IPS-18a (cell line): ENCODE measurements around the gene RPS15.
"Not testable (repeated sequence)": the region's sequence is repeated elsewhere in the genome, so short reads cannot be mapped to it uniquely, and the experiment has no call there.

Experiments
- H3K27ac ChIP-seq: one replicate; pipeline ENCODE4 v1.5.1; 2013; ENCODE audit warnings: low read length
- H3K27me3 ChIP-seq: one replicate; pipeline ENCODE4 v1.6.1; 2013; ENCODE audit warnings: mild to moderate bottlenecking, low read length; ENCODE audit not compliant: control insufficient read depth, insufficient read depth
- H3K36me3 ChIP-seq: one replicate; pipeline ENCODE4 v1.6.1; 2013; ENCODE audit warnings: low read depth, low read length; ENCODE audit not compliant: control insufficient read depth
- H3K4me1 ChIP-seq: one replicate; pipeline ENCODE4 v1.6.1; 2013; ENCODE audit warnings: low read depth, low read length; ENCODE audit not compliant: control insufficient read depth
- H3K4me3 ChIP-seq: one replicate; pipeline ENCODE4 v1.5.1; 2013; ENCODE audit warnings: low read length
- H3K9ac ChIP-seq: one replicate; pipeline ENCODE4 v1.6.1; 2013; ENCODE audit warnings: mild to moderate bottlenecking, low read length, moderate library complexity
- H3K9me3 ChIP-seq: one replicate; pipeline ENCODE4 v1.6.1; 2013; ENCODE audit warnings: low read depth, low read length; ENCODE audit not compliant: control insufficient read depth

Gene RPS15

DNA sequence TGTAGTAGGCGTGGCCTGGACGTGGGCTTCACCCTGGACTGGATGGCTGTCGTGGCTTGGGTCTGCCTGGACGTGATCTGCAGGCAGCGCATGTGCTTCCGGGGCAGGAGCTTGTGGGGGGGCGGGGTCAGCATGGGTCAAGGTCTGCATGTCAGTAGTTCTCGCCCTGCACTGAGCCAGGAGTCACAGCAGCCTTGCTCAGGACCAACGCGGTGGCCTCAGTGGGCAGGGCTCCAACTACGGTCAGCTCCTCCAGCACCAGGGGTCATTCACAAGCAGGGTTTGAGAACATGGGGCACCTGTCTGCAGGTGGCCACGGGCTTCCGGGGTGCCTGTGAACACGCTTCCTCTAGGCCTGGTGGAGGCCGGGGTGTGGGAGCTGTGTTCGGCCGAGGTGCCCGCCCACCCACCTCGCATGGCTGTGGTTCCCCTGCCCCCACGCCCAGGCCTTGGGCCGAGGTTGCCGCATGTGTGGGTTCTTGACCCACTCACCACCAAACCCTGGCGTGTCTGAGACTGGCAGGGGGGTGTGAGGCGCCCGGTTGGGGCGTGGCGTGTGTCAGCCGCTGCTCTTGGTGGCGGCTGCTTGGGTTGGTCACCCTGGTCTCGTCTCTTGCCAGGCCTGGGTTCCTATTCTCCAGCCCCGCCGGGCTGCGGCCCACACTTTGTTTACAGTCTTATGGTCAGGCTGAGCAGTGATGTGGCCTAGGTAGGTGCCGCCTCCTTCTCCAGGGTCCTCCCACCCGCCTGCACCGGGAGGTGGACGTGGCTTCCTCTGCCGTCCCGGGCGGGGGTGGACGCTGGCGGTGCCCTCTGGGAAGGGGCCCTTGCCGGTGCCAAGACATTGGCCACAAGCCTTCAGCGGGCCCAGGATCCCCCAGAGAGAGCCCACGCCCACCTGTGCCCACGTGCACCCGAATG lies 4.8 kb upstream of the RPS15 start:
- Histone ChIP-seq H3K27ac (no peak overlapping the region), H3K9ac (no peak overlapping the region), H3K4me1 (no peaks in the 10 kb centered on the region), H3K27me3 (no peaks in the 10 kb centered on the region), H3K9me3 (no peaks in the 10 kb centered on the region), H3K36me3 (peaks cover 37% of the 10 kb centered on the region), H3K4me3 (no peak overlapping the region)

DNA sequence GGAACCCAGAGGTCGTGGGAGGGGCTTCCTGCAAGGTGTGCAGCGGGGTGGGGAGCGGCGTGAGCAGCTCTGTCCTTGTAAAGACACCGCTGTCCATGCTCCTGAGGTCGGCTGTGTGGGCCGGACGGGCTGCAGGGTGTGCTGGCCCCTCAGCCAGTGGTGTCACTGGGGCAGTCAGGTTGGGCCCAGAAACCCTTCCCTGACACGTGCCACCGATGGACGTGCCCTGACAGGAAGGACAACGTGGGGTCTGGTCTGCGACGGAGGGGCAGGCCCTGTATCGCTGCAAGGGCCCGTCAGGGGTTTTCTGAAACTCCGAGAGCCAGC lies 4.2 kb upstream of the RPS15 start:
- Histone ChIP-seq H3K36me3 (peaks cover 33% of the 10 kb centered on the region), H3K4me3 (no peak overlapping the region), H3K9ac (no peak overlapping the region), H3K4me1 (no peaks in the 10 kb centered on the region), H3K27ac (no peak overlapping the region), H3K9me3 (no peaks in the 10 kb centered on the region), H3K27me3 (no peaks in the 10 kb centered on the region)

DNA sequence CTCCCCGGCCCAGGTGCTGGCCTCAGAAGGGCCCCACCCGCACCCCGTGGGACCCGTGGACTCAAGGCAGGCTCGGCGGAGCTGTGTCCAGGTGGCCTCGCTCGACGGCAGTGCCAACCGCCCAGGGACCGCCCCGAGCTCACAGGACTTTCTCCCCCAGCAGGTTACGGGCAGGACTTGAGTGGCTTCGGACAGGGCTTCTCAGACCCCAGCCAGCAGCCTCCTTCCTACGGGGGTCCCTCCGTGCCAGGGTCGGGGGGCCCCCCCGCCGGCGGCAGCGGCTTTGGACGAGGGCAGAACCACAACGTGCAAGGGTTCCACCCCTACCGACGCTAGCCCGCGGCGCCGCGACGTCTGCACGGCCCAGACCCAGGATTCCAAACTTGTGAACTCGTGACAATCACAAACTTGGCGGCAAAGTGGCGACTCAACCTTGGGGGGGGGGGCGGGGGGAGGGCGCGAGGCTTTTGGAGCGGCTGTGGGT lies 3.6 kb upstream of the RPS15 start:
- H3K4me3 ChIP-seq: no peak overlapping the region
- no peaks in the 10 kb centered on the region for H3K27me3 ChIP-seq
- no peaks in the 10 kb centered on the region for H3K4me1 ChIP-seq
- H3K9ac ChIP-seq: no peak overlapping the region
- peaks cover 28% of the 10 kb centered on the region for H3K36me3 ChIP-seq
- no peaks in the 10 kb centered on the region for H3K9me3 ChIP-seq
- H3K27ac ChIP-seq: no peak overlapping the region

DNA sequence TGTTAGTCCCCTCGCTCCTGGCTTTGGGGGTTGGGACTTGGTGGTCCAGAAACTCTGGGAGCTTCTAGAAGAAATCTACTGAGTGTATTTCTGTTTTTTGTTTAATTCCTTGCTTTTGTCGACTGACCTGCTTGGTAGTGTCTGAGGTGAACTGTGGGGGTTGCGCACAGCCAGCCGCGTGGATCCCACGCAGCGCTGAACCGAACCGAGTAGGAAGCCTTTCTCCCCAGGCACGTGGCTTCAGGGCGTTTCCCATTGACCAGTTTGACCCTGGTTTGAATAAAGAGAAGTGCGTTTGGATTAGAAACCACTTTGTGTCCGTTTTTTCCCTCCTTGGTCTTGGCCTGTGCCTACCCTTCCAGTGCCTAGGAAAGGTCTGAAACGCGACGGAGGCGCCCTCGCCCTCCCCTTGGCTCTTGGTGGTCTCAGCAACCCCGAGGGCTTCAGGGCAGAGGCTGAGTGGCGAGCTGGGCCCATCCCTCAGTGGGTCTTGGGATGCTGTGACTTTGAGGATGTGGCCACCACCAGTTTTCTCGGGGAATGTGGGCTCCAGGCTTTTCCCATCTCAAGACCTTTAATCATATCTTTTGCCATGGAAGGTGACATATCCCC lies 2.7 kb upstream of the RPS15 start:
- Histone ChIP-seq H3K4me1 (no peaks in the 10 kb centered on the region), H3K27ac (no peak overlapping the region), H3K9me3 (no peaks in the 10 kb centered on the region), H3K9ac (no peak overlapping the region), H3K27me3 (no peaks in the 10 kb centered on the region), H3K4me3 (no peak overlapping the region), H3K36me3 (peaks cover 31% of the 10 kb centered on the region)

DNA sequence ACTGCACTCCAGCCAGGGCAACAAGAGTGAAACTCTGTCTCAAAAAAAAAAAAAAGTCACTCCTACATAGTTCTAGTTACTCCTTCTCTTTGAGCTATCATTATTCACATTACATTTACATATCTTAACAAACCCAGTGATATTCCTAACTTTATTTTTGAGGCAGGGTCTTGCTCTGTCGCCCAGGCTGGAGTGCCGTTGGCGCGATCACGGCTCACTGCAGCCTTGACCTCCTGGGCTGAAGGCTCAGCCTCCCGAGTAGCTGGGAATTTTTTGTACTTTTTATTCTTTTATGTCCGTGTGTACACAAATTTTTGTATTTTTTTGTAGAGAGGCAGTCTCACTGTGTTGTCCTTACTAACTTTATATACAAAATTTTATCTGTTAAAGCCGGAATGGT lies 587 bp upstream of the RPS15 start:
- Histone ChIP-seq H3K36me3 (peaks cover 32% of the 10 kb centered on the region), H3K9me3 (no peaks in the 10 kb centered on the region), H3K4me3 (peak overlapping the region; percentile 89), H3K4me1 (no peaks in the 10 kb centered on the region), H3K27ac (no peak overlapping the region), H3K27me3 (no peaks in the 10 kb centered on the region), H3K9ac (no peak overlapping the region)

DNA sequence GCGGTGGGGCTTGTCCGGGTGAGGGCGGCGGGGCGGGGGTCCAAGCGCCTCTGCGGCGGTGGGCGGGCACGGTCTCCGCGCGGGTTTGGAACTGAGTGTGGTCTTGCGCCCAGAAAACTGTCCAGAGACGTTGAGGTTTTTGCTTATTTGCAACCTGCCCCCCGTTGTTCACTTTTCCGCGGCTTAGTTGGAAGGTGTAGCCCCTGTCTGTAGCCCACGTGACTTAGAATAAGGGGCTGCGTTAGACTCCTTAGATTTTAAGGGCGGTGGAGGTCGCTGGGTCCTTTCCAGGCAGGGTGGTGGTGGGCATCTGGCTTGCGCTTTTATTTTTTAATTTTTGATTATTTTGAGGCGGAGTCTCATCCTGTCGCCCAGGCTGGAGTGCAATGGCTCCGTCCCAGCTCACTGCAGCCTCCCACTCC lies 748 bp downstream of the RPS15 start:
- peaks cover 27% of the 10 kb centered on the region for H3K36me3 ChIP-seq
- peak overlapping the region; percentile 96 for H3K9ac ChIP-seq
- H3K9me3 ChIP-seq: no peaks in the 10 kb centered on the region
- no peak overlapping the region for H3K27ac ChIP-seq
- peak overlapping the region; percentile 89 for H3K4me3 ChIP-seq
- H3K27me3 ChIP-seq: no peaks in the 10 kb centered on the region
- H3K4me1 ChIP-seq: no peaks in the 10 kb centered on the region

DNA sequence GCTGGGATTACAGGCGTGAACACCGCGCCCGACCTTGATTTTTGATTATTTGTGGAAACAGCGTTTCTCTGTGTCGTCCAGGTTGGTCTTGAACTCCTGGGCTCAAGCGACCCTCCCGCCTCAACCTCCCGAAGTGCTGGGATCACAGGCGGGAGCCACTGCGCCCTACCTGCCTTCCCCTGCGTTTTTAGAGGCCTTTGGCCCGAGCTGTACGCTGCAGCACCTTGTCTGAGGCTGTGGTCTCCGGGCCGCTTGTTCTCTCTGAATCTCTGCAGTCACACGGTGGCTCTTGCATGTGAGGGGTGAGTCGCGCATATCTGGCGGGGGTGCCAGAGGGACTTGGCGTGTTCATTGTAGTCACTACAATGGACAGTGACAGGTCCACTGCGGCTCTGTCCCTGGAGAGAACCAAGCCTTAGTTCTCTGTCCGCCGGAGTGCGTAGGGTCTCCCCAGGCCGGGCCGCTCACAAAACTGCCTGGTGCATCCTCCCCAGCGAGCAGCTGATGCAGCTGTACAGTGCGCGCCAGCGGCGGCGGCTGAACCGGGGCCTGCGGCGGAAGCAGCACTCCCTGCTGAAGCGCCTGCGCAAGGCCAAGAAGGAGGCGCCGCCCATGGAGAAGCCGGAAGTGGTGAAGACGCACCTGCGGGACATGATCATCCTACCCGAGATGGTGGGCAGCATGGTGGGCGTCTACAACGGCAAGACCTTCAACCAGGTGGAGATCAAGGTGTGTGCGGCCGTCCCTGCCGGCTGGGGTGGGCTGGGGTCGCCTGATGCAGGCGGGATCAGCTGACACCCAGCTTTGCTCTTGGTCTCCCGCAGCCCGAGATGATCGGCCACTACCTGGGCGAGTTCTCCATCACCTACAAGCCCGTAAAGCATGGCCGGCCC lies 1.6 kb downstream of the RPS15 start:
- not testable (repeated sequence) for H3K27ac ChIP-seq, H3K27me3 ChIP-seq, H3K4me1 ChIP-seq, H3K9me3 ChIP-seq
- peaks cover 24% of the 10 kb centered on the region for H3K36me3 ChIP-seq
- H3K9ac ChIP-seq: peak overlapping the region; percentile 96
- peak overlapping the region; percentile 89 for H3K4me3 ChIP-seq

DNA sequence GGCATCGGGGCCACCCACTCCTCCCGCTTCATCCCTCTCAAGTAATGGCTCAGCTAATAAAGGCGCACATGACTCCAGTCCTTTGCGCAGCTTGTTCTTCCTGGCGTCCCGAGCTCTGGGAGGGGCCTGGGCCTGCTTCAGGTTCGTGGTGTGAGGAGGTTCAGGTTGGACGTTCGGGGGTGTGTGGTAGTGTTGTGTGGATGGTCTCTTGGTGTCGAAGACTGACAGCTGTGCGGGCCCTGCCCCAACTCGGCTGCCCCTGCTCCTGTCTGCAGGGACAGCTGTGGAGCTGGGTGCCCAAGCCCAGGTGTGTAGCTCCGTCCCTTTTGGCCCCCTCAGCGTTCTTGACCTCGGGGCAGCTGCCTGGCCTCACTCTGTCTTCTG lies 2.2 kb downstream of the RPS15 start:
- Histone ChIP-seq H3K27ac (no peak overlapping the region), H3K9me3 (no peaks in the 10 kb centered on the region), H3K4me1 (no peaks in the 10 kb centered on the region), H3K4me3 (no peak overlapping the region), H3K36me3 (peaks cover 24% of the 10 kb centered on the region), H3K9ac (no peak overlapping the region), H3K27me3 (peaks cover 13% of the 10 kb centered on the region)

DNA sequence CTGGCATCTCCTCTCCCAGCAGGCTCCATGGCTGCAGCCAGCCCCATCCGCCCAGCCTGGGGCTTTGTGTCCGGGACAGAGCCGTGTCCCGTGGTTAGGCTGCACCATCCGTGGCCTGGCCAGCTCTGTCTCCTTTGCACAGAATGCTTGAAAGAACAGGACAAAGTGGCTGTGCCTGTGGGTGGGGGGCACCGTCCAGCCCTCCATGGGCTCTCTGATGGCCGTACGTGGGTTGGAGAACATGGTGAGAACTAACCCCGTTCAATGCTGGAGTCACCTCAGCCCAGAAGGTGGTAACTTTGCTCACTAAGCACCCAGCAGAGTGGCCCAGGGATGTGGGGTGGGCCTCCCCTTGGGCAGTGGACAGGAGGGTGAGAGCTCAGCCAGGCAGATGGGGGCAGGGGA lies 2.8 kb downstream of the RPS15 start:
- Histone ChIP-seq H3K27me3 (peaks cover 19% of the 10 kb centered on the region), H3K36me3 (peaks cover 24% of the 10 kb centered on the region), H3K9ac (no peak overlapping the region), H3K4me3 (no peak overlapping the region), H3K9me3 (no peaks in the 10 kb centered on the region), H3K27ac (no peak overlapping the region), H3K4me1 (no peaks in the 10 kb centered on the region)

DNA sequence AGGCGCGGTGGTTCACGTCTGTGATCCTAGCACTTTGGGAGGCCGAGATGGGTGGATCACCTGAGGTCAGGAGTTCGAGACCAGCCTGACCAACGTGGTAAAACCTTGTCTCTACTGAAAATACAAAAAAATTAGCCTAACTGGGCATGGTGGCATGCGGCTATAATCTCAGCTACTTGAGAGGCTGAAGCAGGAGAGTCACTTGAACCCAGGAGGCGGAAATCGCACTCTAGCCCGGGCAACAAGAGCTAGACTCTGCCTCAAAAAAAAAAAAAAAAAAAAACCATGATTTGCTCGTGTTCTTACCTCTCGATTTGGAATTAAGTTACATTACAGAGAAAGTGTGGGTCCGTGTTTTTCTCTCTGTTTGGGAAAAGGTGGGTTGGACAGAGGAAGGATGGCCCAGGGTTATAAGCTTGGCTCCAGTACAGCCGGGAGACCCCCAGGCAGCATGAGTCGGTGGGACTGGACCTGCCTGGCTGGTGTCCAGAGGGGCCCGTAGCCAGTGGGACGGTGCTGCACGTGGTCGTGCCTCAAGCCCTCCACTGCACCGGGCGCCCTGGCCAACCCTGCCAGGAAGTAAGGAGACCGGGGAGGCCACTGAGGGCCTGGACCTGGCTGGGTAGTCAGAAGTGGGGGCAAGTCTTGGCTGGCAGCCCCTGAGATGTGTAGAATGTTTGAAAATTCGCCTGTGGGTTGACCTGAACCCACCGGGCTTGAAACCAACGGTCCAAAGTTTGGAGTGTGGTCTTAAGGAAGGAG lies 3.7 kb downstream of the RPS15 start:
- Histone ChIP-seq H3K9me3 (no peaks in the 10 kb centered on the region), H3K36me3 (peaks cover 24% of the 10 kb centered on the region), H3K27me3 (peaks cover 27% of the 10 kb centered on the region), H3K9ac (no peak overlapping the region), H3K27ac (no peak overlapping the region), H3K4me1 (no peaks in the 10 kb centered on the region), H3K4me3 (no peak overlapping the region)
